Aorta (tissue), 4 donors: ENCODE results near the gene GTF2IRD1. TPM values are rescaled to one million over a fixed set of nuclear protein-coding genes. Genes with fewer than 3 reads are reported as not detected.

Source experiments
- polyA plus RNA-seq, 2 donors: library from polyadenylated mRNA; stranded (reverse); fragments of 200-250 nt; gene quantifications; one replicate each; pipeline ENCODE4 v1.2.3, GENCODE V29; 2013
- total RNA-seq, 2 donors: library from RNA; stranded (reverse); fragmentation: NEBNext Ultra II Directional; extraction: Animal tissue kit (Norgen Biotek cat#: 25700); gene quantifications; one replicate each; pipeline ENCODE4 v1.2.1, GENCODE V29; 2021
- donor health status: healthy with polysubstance abuse.
- donor health status: Bipolar disorder and iron deficiency.
- donor health status: DM: no; HTN: no; CAD: no.
- donor health status: DM: yes; HTN: yes; CAD: no.

GTF2IRD1 gene
- total and polyA plus RNA-seq, 4 donors, result 4.3 to 11.5 (median 7.5) TPM

Other genes starting within 250 kb of the GTF2IRD1 start
- gene LAT2, start 243.9 kb upstream of the GTF2IRD1 start, total RNA-seq, result 10 to 100 TPM; 12.0 to 17.0 TPM
- gene LAT2, start 243.9 kb upstream of the GTF2IRD1 start, polyA plus RNA-seq, result 10 to 100 TPM in 1 of 2 donors, 1 to 10 TPM in 1; 4.2 to 12.4 TPM
- 10 to 100 TPM; 13.7 to 14.2 TPM for gene RFC2, start 199.5 kb upstream of the GTF2IRD1 start, total RNA-seq
- gene RFC2, start 199.5 kb upstream of the GTF2IRD1 start, polyA plus RNA-seq, result 10 to 100 TPM; 12.8 to 16.1 TPM
- 10 to 100 TPM; 27.5 to 35.7 TPM for gene CLIP2, start 164.5 kb upstream of the GTF2IRD1 start, total RNA-seq
- gene CLIP2, start 164.5 kb upstream of the GTF2IRD1 start, polyA plus RNA-seq, result 10 to 100 TPM; 15.3 to 16.2 TPM
- gene GTF2I, start 203.8 kb downstream of the GTF2IRD1 start, total RNA-seq, result 100 to 1,000 TPM; 132 to 198 TPM
- 10 to 100 TPM; 22.7 to 46.3 TPM for gene GTF2I, start 203.8 kb downstream of the GTF2IRD1 start, polyA plus RNA-seq